NCI-H2227 (cell line): ENCODE data around the gene DSTN.
A peak's percentile ranks its signal among the peaks of the same experiment; 100 is the strongest.
"Not testable (repeated sequence)": the region's sequence is repeated elsewhere in the genome, so short reads cannot be mapped to it uniquely, and the experiment has no call there.

Source experiments
- DNase-seq: peaks from one replicate; lab custom pipeline; 2025; ENCODE audit not compliant: unreplicated experiment; lab: John Stamatoyannopoulos, UW

The DSTN gene

DNA sequence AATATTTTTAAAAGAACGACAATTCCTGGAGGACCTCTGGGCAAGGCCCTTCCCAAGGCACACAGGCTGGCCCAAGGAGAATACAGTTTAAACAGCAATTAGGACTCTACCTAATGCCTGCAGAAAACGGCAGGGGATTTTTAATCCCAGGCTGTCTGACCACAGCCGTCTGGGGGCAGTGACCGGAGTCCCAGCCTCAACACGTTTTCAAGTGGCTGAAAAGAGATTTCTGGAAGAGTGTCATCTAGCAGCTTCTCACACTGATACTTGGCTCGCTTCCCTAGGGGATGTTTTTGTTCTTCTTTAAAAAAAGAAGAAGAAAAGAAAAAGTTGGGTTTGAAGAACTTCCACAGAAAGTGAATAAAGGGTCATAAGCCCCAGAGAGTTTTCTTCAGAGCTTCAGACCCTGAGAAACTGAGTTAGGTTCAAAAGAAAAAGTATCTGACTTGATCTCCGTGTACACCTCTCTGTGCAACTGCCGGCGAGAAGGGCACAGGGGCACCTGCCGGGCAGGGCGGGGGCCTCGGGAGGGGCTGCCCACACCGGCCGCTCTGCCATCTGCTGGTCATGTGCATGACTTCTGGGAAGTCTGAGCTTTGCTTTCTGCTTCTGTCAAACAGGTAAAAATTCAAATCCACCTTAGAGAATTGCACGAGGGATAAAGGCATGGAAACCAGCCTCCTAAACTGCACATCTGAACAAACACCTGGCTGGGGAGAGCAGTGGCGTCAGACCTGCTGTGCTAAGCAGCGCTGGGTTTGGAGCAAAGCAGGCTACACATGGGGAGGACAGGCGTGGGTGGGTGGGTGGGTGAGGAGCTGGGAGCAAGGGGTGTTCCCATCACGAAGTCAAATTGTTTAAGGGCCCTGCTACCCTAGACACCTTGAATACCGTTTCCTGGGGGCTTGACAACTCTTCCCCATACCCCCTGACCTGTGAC, 79.2 kb downstream of the DSTN start:
- DNase-seq: peak; percentile 37

DNA sequence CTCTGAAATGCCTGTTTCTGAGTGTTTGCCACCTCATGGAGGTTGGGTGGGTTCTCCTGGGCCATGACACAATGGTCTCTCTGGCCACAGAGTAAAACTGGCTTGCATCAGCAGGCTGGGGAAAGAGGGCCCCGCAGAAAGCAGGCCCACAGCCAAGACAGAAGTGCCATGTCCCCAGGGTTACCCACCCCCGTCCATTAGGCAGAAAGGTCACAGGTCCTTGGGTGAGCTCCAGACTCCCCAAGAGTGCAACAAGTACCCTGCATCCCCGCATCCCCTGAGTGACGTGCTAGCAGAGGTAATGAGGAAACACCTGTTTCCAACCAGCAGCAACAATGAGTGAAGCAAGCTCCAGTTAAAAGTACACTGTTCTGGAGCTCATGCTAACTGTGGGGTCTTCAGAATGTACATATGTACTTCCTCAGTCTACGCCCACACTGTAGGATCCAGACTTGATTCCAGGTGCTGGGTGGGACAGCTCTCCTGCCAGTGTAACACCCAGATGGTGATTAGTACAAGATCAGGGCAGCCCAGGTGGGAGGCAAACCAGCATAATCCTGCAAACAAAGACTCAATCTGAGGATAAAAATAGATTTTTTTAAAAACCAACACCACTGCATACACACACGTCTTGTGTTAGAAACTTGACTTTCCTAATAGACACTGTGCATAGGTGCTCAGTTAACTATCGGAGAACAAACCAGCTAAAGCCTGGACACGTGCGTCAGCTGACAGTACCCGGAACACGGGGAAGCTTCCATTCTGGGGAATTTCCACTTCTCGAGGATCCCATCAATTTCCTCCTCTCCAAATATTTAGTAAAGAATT, 80.6 kb downstream of the DSTN start:
- DNase-seq: no peak

DNA sequence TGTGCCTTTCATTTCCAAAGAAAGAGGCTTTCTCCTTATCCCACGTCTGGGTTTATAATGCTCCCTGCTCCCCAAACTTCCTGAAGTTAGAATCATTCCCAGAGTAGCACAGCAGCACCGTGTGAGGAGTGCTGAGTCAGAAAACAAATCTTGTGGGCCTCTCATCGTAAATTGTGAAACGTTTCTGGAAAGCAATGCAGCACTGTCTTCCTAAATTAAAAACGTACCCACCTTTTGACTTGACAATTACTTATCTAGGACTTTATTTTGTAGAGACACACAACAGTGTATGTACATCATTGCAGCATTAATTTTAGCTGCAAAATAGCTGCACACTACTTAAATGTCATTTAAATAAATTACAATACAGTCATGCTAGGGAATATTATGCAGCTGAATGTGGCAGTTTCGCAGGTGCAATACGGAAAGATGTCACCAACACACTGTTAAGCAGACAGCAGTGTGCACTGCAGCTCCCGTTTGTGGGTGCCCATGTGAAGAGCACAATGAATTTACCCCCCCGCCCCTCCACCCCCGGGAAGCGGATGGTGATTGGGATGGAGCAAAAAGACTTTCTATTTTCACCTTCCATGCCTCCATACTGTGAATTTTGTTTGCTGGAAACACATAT, 81.4 kb downstream of the DSTN start:
- DNase-seq: no peak

- DNase-seq: no peak
These were observed 82.0 kb downstream of the DSTN start for GRCh38 chr20:17651760-17652388.

- no peak for DNase-seq
These were observed 82.5 kb downstream of the DSTN start for GRCh38 chr20:17652411-17652810.

GRCh38 chr20:17653835-17654648, 84.2 kb downstream of the DSTN start:
- no peak for DNase-seq

GRCh38 chr20:17654649-17655285, 84.9 kb downstream of the DSTN start:
- DNase-seq: peak; percentile 17

DNA sequence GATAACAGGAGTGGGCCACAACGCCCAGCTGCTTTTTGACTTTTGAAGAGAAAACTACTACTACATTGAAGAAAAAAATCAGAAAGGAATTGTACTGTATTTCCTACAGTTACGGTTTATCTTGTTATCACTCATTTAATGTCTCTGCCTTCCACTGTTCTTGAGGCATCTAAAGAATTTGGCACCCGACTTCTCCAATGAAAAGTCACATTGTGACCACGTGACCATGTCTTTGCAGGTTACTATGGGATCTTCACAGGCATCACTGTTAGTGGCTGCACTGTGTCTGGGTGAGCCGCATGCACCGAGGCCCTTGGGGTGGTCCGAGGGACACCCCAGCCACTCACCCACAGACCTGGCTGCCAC, 85.4 kb downstream of the DSTN start:
- no peak for DNase-seq

DNA sequence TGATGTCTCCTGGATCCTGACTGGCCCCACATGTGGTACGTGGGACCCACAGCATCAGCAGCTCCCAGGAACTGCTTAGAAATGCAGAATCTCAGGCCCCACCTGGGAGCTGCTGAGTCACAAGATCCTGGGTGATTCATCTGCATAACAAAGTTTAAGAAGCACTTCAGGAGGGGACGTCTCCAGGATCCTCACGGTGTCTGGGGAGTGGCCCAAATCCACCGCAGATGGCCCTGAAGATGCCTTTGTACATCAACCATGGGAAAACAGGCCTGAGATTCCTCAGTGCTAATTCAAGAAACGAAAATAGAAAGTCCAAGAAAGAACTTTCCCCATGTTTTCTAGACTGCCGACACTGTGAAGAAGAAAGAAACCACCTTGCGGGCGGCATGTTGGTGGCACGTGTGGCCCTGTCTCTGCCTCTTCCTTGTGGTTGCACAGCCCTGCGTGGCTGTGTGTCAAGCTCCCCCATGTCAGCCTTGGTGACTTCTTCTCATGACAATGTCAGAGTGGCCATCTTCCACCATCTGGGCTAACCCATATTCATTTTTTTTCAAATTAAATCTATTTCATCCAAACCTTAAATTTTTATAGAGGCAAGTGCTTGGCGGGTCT, 86.1 kb downstream of the DSTN start:
- DNase-seq: no peak

- no peak for DNase-seq
These were observed 87.4 kb downstream of the DSTN start for GRCh38 chr20:17657079-17657825.

DNA sequence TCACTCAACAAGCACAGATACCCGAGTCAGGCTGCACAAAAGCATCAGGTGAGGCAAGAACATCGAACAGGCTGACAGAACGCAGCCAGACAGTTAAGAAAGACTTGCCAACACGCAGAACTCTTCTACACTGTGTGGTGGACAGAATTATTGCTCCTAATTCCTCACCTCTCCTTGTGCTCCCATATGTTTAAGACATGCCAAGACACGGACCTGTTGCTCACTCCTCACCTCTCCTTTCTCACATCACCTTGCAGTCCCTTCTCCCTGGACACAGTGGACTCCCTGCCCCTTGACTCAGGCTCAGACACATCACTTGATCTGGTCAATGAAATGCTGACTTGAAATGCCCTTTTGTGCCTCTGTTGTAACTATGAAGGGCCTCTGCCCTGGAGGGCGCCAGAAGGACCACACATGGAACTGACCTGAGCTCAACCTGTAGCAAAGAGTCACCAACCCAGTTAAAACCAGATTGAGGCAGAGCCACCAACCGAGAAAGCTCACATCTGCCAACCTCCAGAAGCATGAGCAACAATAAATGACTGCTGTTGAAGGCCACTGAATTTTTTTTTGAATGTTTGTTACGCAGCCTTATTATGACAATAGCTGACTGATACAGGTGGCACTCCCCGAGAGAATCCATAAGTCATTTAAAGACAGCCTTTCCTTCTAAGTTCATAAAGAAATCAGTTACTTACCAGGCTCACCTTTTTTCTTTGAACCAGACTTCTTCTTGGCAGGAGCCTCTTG, 88.2 kb downstream of the DSTN start:
- DNase-seq: no peak

GRCh38 chr20:17658648-17658993, 88.7 kb downstream of the DSTN start:
- DNase-seq: no peak

DNA sequence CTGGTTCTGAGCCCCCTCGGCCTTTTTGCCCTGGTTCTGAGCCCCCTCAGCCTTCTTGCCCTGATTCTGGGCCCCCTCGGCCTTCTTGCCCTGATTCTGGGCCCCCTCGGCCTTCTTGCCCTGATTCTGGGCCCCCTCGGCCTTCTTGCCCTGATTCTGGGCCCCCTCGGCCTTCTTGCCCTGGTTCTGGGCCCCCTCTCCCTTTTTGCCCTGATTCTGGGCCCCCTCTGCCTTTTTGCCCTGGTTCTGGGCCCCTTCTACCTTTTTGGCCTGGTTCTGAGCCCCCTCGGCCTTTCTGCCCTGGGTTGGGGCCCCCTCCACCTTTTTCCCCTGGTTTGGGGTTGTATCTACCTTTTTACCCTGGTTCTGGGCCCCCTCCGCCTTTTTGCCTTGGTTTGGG, 89.5 kb downstream of the DSTN start:
- not testable (repeated sequence) for DNase-seq
